Neural progenitor cell (in vitro differentiated cells): ENCODE measurements around the gene NAA16. TPM values are rescaled to one million over a fixed set of nuclear protein-coding genes. Genes with fewer than 3 reads are reported as not detected.

Source experiments
- DNase-seq: peaks from one replicate; pipeline ENCODE4 v3.0.0-alpha.2; 2016; ENCODE audit warnings: low spot score
- H2AFZ ChIP-seq: fragments of 200-600 bp; sonication (generic); replicated peaks from 2 replicates; pipeline ENCODE4 v1.6.1; 2016; ENCODE audit warnings: antibody characterized with exemption
- H3F3A ChIP-seq: fragments of 200-600 bp; sonication (generic); 2 replicates; pipeline ENCODE4 v1.6.1; 2016; ENCODE audit warnings: antibody characterized with exemption, low read depth
- H3K27ac ChIP-seq: fragments of 200-600 bp; sonication (generic); 2 replicates; pipeline ENCODE4 v1.5.1; 2016; ENCODE audit warnings: mild to moderate bottlenecking
- H3K27me3 ChIP-seq: fragments of 200-600 bp; sonication (generic); 2 replicates; pipeline ENCODE4 v1.6.1; 2016; ENCODE audit warnings: mild to moderate bottlenecking, moderate library complexity
- H3K36me3 ChIP-seq: fragments of 200-600 bp; sonication (generic); 2 replicates; pipeline ENCODE4 v1.5.1; 2016
- H3K4me1 ChIP-seq: fragments of 200-600 bp; sonication (generic); 2 replicates; pipeline ENCODE4 v1.6.1; 2016; ENCODE audit warnings: mixed run types
- H3K4me2 ChIP-seq: fragments of 200-600 bp; sonication (generic); 2 replicates; pipeline ENCODE4 v1.6.1; 2016
- H3K4me3 ChIP-seq: fragments of 200-600 bp; sonication (generic); 2 replicates; pipeline ENCODE4 v1.5.1; 2016
- H3K79me2 ChIP-seq: fragments of 200-600 bp; sonication (generic); 2 replicates; pipeline ENCODE4 v1.6.1; 2016; ENCODE audit warnings: low read depth
- H3K9ac ChIP-seq: fragments of 200-600 bp; sonication (generic); 2 replicates; pipeline ENCODE4 v1.6.1; 2016
- H3K9me3 ChIP-seq: fragments of 200-600 bp; sonication (generic); 2 replicates; pipeline ENCODE4 v1.5.1; 2016; ENCODE audit warnings: low read depth
- H4K20me1 ChIP-seq: fragments of 200-600 bp; sonication (generic); 2 replicates; pipeline ENCODE4 v1.6.1; 2016; ENCODE audit warnings: low read depth
- H3K27ac Mint-ChIP-seq: 3 replicates; pipeline ENCODE4 v1.8.0; 2021; ENCODE audit warnings: mixed read lengths
- H3K27me3 Mint-ChIP-seq: 2 replicates; pipeline ENCODE4 v1.8.0; 2022; ENCODE audit warnings: low read depth, mild to moderate bottlenecking, inconsistent platforms, moderate library complexity, mixed read lengths; ENCODE audit not compliant: insufficient read depth
- H3K36me3 Mint-ChIP-seq: 3 replicates; pipeline ENCODE4 v1.8.0; 2021; ENCODE audit warnings: mixed read lengths
- H3K4me1 Mint-ChIP-seq: 3 replicates; pipeline ENCODE4 v1.8.0; 2021; ENCODE audit warnings: mixed read lengths
- H3K4me3 Mint-ChIP-seq: 3 replicates; pipeline ENCODE4 v1.8.0; 2021; ENCODE audit warnings: mild to moderate bottlenecking, moderate library complexity, mixed read lengths
- H3K9me3 Mint-ChIP-seq: 3 replicates; pipeline ENCODE4 v1.8.0; 2020; ENCODE audit warnings: mixed read lengths
- EZH2 ChIP-seq: fragments of 200-600 bp; sonication (generic); IDR thresholded peaks from 2 replicates; pipeline ENCODE4 v1.6.1; 2017; ENCODE audit warnings: antibody characterized with exemption, mild to moderate bottlenecking, moderate library complexity
- EZH2phosphoT487 ChIP-seq: fragments of 200-600 bp; sonication (generic); IDR thresholded peaks from 2 replicates; pipeline ENCODE4 v1.6.1; 2017; ENCODE audit warnings: antibody characterized with exemption
- total RNA-seq: library from RNA; depleted of rRNA; stranded (reverse); fragments of >200 nt; gene quantifications from 2 replicates; pipeline ENCODE4 v1.2.3, GENCODE V29; 2015; ENCODE audit warnings: low replicate concordance
- TF ChIP-seq, protein P1 (sequence below): fragments of 200-600 bp; sonication (generic); IDR thresholded peaks from 2 replicates; pipeline ENCODE4 v1.5.1; 2017; ENCODE audit warnings: antibody characterized with exemption, mild to moderate bottlenecking

The NAA16 gene
- total RNA-seq, 1 donor from 2014 or later: 45.3 TPM

DNA sequence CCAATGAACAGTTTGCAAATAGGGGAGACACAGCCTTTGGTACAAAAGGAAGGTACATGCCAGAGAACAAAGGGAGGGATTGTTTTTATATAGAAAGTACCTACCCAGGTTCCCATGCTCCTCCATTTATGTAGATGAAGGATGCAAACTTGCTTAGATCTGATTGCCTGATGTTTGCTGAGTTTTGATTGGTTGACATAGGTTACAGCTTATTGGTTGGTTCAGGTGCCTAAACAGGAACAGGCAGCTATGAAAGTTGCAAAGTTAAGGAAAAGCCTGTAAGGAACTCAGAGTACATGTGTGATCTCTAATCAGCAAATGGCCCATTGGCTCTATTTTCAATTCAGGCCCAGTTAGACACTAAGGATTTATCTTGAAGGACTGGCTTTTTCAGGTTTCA, 6.5 kb upstream of the NAA16 start:
- H3K27me3 Mint-ChIP-seq: no peaks in the 10 kb centered on the region
- no peaks in the 10 kb centered on the region for H3K27me3 ChIP-seq
- H3K36me3 ChIP-seq: no peaks in the 10 kb centered on the region
- no peak overlapping the region for H3K9ac ChIP-seq
- H3K27ac ChIP-seq: no peak overlapping the region
- DNase-seq: no peak
- H3K27ac Mint-ChIP-seq: no peak overlapping the region
- no peaks in the 10 kb centered on the region for H4K20me1 ChIP-seq
- H3F3A ChIP-seq: no peaks in the 10 kb centered on the region
- no peaks in the 10 kb centered on the region for H3K36me3 Mint-ChIP-seq
- no peak overlapping the region for H3K4me3 Mint-ChIP-seq
- no peaks in the 10 kb centered on the region for H3K4me1 Mint-ChIP-seq
- no peak overlapping the region for H3K4me2 ChIP-seq
- no peak overlapping the region for H2AFZ ChIP-seq
- H3K4me1 ChIP-seq: no peaks in the 10 kb centered on the region
- H3K9me3 ChIP-seq: no peaks in the 10 kb centered on the region
- no peaks in the 10 kb centered on the region for H3K9me3 Mint-ChIP-seq
- H3K4me3 ChIP-seq: no peak overlapping the region
- H3K79me2 ChIP-seq: no peaks in the 10 kb centered on the region
- TF ChIP-seq, protein P1, sequence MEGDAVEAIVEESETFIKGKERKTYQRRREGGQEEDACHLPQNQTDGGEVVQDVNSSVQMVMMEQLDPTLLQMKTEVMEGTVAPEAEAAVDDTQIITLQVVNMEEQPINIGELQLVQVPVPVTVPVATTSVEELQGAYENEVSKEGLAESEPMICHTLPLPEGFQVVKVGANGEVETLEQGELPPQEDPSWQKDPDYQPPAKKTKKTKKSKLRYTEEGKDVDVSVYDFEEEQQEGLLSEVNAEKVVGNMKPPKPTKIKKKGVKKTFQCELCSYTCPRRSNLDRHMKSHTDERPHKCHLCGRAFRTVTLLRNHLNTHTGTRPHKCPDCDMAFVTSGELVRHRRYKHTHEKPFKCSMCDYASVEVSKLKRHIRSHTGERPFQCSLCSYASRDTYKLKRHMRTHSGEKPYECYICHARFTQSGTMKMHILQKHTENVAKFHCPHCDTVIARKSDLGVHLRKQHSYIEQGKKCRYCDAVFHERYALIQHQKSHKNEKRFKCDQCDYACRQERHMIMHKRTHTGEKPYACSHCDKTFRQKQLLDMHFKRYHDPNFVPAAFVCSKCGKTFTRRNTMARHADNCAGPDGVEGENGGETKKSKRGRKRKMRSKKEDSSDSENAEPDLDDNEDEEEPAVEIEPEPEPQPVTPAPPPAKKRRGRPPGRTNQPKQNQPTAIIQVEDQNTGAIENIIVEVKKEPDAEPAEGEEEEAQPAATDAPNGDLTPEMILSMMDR: no peak
- TF ChIP-seq EZH2phosphoT487: no peak

DNA sequence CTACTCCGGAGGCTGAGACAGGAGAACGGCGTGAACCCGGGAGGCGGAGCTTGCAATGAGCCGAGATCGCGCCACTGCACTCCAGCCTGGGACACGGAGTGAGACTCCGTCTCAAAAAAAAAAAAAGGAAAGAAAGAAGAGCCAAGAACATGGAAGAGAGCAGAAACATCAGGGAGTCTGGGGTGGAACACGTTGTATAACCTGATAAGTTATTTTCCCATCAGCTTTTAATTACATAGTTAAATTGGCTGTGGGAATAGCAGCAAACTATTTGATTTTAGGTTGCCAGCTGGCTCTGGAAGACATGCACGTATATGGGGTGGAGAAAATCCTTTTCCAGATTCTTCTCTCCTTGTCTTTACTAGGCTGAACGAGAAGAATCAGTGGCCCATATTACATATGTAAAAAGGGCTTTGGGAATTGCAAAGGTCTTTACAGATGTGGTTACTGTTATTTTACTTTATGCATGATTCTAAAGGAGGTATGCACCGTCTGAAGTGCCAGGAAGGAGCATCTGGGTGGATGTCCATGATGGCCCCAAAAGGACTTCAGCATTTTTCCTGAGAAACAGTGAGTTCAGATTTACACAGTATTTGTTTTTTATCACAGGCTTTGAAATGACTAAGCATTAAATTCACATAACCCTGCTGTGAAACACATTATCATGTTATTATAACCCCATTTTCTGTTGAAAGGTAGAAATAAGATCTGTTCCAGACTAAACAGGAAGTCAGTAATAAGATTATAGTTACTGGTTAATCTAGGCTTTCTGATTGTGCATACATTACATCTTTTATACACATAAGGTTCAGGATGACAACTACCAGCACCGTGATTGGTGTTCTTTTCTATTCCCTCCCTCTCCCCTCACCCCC, 4.6 kb upstream of the NAA16 start:
- Histone ChIP-seq H3K27me3 (no peaks in the 10 kb centered on the region), H3K9ac (no peak overlapping the region), H3F3A (peaks cover 4% of the 10 kb centered on the region), H3K27ac (no peak overlapping the region), H3K4me1 (peaks cover 3% of the 10 kb centered on the region), H3K79me2 (peaks cover 5% of the 10 kb centered on the region), H3K4me3 (no peak overlapping the region), H4K20me1 (no peaks in the 10 kb centered on the region), H3K9me3 (no peaks in the 10 kb centered on the region), H3K4me2 (no peak overlapping the region), H2AFZ (no peak overlapping the region), H3K36me3 (no peaks in the 10 kb centered on the region)
- TF ChIP-seq EZH2 (no peak), EZH2phosphoT487 (no peak)
- TF ChIP-seq, protein P1: no peak
- Mint-ChIP-seq H3K9me3 (no peaks in the 10 kb centered on the region), H3K4me3 (no peak overlapping the region), H3K27ac (no peak overlapping the region), H3K27me3 (no peaks in the 10 kb centered on the region), H3K4me1 (peaks cover 6% of the 10 kb centered on the region), H3K36me3 (no peaks in the 10 kb centered on the region)
- no peak for DNase-seq

DNA sequence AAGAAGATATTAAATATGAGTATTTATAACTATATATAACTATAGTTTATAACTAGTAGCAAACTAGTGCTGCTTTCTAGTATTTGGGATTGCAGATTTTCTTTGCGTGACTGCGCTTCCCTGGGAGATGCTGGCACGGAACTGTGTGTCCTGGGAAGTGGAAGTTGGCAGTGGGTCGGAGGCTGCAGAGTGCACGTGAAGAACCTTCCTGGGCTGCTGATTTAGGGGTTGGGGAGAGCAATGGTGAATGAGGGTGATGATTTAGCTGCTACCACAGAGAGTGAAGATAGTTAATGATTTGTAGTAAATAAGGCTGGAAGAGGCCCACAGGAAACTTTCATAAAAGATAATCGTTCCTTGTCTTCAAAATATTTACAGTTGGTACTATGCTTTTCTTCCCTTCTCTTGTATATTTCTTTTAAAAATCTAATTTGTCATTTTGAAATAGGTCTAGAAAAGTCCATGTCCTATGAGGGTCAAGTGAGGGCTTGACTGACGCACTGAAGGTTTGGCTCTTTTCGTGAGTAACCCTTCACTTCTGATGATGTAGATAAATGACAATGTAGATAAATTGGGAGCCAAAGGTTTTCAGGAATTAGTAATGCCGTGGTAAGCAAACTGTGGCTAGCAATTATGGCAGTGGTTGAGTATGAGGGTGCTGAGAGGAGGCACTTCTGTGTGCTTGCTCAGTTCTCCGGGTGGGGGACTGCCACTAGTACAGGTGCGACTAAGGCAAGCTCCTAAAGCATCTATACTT, 3.0 kb upstream of the NAA16 start:
- no peaks in the 10 kb centered on the region for H3K36me3 Mint-ChIP-seq
- Histone ChIP-seq H2AFZ (no peak overlapping the region), H3K79me2 (peaks cover 21% of the 10 kb centered on the region), H3K27me3 (no peaks in the 10 kb centered on the region), H3K9ac (no peak overlapping the region), H3K36me3 (no peaks in the 10 kb centered on the region), H3K4me1 (peaks cover 3% of the 10 kb centered on the region), H3K4me2 (no peak overlapping the region), H3K9me3 (no peaks in the 10 kb centered on the region), H3K4me3 (no peak overlapping the region), H4K20me1 (peaks cover 13% of the 10 kb centered on the region), H3F3A (peaks cover 4% of the 10 kb centered on the region), H3K27ac (no peak overlapping the region)
- no peaks in the 10 kb centered on the region for H3K27me3 Mint-ChIP-seq
- H3K27ac Mint-ChIP-seq: no peak overlapping the region
- no peak for DNase-seq
- no peak for TF ChIP-seq EZH2
- no peak for TF ChIP-seq EZH2phosphoT487
- TF ChIP-seq, protein P1: no peak
- H3K4me1 Mint-ChIP-seq: peaks cover 9% of the 10 kb centered on the region
- H3K9me3 Mint-ChIP-seq: no peaks in the 10 kb centered on the region
- no peak overlapping the region for H3K4me3 Mint-ChIP-seq
